Measurements from ENCODE around the gene CELF4. TPM values are rescaled to one million over a fixed set of nuclear protein-coding genes. Genes with fewer than 3 reads are reported as not detected.

CELF4 gene
- total and polyA plus RNA-seq, 10 donors: 0.46 to 3.5 (median 0.78) TPM

- no peak overlapping the region for H3K27ac ChIP-seq
- H3K9me3 ChIP-seq: no peaks in the 10 kb centered on the region
- no peaks in the 10 kb centered on the region for H3K36me3 ChIP-seq
- peak overlapping the region in 1 of 8 donors; percentile 34 for H3K4me3 ChIP-seq
- no peak for DNase-seq
- TF ChIP-seq, protein P1, sequence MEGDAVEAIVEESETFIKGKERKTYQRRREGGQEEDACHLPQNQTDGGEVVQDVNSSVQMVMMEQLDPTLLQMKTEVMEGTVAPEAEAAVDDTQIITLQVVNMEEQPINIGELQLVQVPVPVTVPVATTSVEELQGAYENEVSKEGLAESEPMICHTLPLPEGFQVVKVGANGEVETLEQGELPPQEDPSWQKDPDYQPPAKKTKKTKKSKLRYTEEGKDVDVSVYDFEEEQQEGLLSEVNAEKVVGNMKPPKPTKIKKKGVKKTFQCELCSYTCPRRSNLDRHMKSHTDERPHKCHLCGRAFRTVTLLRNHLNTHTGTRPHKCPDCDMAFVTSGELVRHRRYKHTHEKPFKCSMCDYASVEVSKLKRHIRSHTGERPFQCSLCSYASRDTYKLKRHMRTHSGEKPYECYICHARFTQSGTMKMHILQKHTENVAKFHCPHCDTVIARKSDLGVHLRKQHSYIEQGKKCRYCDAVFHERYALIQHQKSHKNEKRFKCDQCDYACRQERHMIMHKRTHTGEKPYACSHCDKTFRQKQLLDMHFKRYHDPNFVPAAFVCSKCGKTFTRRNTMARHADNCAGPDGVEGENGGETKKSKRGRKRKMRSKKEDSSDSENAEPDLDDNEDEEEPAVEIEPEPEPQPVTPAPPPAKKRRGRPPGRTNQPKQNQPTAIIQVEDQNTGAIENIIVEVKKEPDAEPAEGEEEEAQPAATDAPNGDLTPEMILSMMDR (IDR thresholded peaks at IDR 0.05 in 8 of 11, conservative IDR thresholded peaks at IDR 0.05 in 3 of 11): no peak
- no peak for TF ChIP-seq POLR2AphosphoS5 (IDR thresholded peaks at IDR 0.05)
- no peak for TF ChIP-seq POLR2A (IDR thresholded peaks at IDR 0.05)
- peaks cover 0 to 14% (median 4%) of the 10 kb centered on the region in 6 donors for H3K4me1 ChIP-seq
- H3K27me3 ChIP-seq (replicated peaks in 1 of 7): peaks cover 0 to 62% (median 24%) of the 10 kb centered on the region in 7 donors
- 11 to 18% (median 12%) methylated on average over 45 to 63 of the region's 63 CpGs for WGBS, 5 donors
- intact Hi-C loops (cut with DNase I; ENCODE audit: low total_unique reads): no loop called here
Observed at GRCh38 chr18:37524498-37525261, 40.9 kb downstream of the CELF4 start.

DNA sequence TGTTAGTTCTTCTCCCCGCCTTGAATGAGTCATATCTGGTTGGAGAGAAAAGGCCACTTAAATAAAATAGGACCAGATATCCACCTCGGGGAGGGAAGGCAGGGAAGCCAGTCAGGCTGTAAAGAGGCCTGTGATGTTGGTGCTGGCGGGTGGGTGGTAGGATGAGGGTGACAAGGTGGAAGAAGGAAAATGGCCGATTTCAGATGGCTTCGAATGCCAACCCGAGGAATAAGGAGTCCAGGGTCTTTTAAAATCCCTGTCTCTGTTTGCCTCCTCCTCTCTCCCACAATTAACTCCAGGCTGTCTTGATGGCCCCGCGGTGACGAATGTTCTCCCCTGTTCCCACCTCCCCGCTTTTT, 41.5 kb downstream of the CELF4 start:
- H3K9me3 ChIP-seq: no peaks in the 10 kb centered on the region
- H3K4me3 ChIP-seq: no peak overlapping the region
- intact Hi-C loops (cut with DNase I; ENCODE audit: low total_unique reads): no loop called here
- H3K4me1 ChIP-seq: peaks cover 0 to 14% (median 4%) of the 10 kb centered on the region in 6 donors
- TF ChIP-seq POLR2A (IDR thresholded peaks at IDR 0.05): no peak
- TF ChIP-seq, protein P1 (IDR thresholded peaks at IDR 0.05 in 8 of 11, conservative IDR thresholded peaks at IDR 0.05 in 3 of 11): no peak
- TF ChIP-seq POLR2AphosphoS5 (IDR thresholded peaks at IDR 0.05): no peak
- DNase-seq: no peak
- peaks cover 0 to 57% (median 24%) of the 10 kb centered on the region in 7 donors for H3K27me3 ChIP-seq (replicated peaks in 1 of 7)
- H3K27ac ChIP-seq: no peak overlapping the region
- H3K36me3 ChIP-seq: no peaks in the 10 kb centered on the region
- WGBS, 5 donors: 52 to 60% (median 57%) methylated on average over 10 of the region's 10 CpGs

DNA sequence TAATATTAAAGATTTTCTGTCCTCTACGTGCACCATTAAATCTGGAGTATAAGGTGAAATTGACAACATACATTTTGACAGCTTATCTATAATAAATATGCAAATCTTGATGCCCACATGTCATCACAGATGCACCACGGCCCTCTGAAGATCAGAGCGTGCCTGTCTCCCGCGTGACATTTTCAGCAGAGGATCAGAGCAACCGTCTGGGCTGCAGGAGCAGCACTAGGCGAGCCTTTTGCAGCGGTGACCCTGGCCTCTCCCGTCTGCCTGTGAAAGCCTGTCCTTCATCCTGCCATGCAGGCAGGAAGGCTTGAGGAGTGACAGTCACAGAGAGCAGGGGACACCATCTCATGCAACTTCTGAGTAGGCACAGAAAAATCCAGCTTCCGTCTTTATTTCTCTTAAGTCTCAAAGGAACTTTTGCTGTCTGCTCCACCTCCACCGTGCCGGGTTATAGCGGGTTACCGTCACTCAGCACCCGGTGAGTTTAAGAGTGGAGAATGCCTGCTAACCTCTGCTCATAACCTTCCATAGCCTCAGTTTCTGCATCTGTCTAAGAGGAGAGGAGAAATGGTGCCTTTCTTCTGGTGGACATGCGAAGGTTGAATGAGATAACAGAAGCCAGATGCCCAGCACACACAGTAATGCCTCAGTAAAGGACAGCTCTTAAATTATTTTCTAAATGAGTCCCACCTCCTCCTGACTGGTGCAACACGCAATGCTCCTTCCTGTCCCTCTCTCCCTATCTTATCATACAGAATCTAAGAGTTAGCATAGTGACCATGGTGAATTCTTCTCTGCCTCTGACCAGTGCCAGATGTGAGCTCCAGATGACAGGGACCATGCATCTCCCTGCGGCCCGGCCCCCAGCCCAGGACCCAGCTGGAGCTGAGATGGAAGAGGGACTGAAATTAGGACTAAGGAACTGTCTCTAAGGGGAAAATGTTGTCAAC, 43.8 kb downstream of the CELF4 start:
- no peak for TF ChIP-seq POLR2A (IDR thresholded peaks at IDR 0.05)
- TF ChIP-seq, protein P1 (IDR thresholded peaks at IDR 0.05 in 8 of 11, conservative IDR thresholded peaks at IDR 0.05 in 3 of 11): no peak
- TF ChIP-seq POLR2AphosphoS5 (IDR thresholded peaks at IDR 0.05): no peak
- H3K27me3 ChIP-seq (replicated peaks in 1 of 7): peaks cover 0 to 51% (median 24%) of the 10 kb centered on the region in 7 donors
- no peak for DNase-seq
- H3K36me3 ChIP-seq: no peaks in the 10 kb centered on the region
- intact Hi-C loops (cut with DNase I; ENCODE audit: low total_unique reads): no loop called here
- H3K4me1 ChIP-seq: peaks cover 0 to 14% (median 4%) of the 10 kb centered on the region in 6 donors
- 55 to 65% (median 57%) methylated on average over 19 of the region's 19 CpGs for WGBS, 5 donors
- no peaks in the 10 kb centered on the region for H3K9me3 ChIP-seq
- no peak overlapping the region for H3K27ac ChIP-seq
- no peak overlapping the region for H3K4me3 ChIP-seq

All from spleen (tissue), 11 donors.